CD4-positive, alpha-beta T cell treated with Interleukin-17A for 4 hours (primary cell): ENCODE data around the gene CNPY3.

Experiments
- DNase-seq: peaks from one replicate; pipeline ENCODE4 v3.0.0-alpha.2; 2020; ENCODE audit warnings: mixed read lengths

Gene CNPY3

DNA sequence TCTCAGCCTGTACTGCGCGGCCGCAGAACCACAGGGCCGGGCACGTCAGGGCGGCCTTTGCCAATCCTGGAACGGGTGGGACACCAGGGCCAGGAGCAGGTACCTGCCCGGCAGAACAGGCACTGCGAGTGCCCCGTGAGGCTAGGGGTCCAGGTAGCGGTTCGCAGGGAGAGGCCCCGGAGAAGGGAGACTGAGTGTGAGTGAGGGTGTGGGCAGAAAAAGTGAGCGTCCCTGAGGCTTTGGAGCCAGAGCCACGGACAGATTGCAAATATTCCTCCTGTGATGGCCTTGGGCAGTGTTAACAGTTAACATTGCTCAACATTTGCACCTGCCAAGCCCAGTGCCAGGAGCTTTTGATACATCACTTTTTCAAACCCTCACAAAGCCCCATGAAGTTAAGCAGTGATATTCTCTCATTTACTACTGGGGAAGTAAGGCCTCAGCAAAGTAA is 31.8 kb downstream of the CNPY3 start:
- no peak for DNase-seq

DNA sequence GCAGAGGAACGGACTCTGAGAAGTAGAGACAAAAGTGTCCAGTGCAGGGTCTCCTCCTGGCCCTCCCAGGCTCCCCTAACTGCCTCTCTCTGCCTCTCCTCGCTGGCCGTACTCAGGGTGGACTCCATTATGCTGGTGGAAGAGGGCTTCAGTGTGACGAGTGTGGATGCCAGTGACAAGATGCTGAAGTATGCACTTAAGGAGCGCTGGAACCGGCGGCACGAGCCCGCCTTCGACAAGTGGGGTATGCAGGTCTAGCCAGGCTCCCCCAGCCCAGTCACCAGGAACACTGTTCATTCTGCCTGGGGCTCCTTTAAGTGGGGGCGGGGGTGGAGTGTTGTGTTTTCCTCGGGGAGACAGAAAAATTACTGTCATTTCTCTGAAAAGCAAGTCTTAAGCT is 32.8 kb downstream of the CNPY3 start:
- DNase-seq = no peak

DNA sequence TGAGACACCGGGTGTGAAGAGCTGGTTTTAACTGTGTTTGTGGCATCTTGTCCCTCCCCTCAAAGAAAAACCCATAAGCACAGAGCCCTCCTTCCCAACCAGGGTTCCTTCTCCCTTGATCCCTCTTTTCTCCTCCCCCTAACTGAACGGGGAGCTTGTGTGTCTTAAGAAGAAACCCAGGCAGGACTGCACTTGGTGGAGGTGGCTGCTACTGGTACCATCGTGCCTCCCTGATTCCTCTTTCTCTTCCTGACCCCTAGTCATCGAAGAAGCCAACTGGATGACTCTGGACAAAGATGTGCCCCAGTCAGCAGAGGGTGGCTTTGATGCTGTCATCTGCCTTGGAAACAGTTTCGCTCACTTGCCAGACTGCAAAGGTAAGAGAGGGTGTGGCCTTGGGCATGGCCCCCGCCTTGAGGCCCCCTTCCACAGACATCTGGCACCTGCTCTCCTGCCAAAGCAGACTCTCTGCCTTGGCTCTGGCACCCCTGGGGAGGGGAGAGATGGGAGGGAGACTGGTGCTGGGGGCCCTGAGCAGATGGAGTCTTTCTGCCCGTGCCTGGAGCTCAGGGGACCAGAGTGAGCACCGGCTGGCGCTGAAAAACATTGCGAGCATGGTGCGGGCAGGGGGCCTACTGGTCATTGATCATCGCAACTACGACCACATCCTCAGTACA is 33.4 kb downstream of the CNPY3 start:
- DNase-seq = no peak

DNA sequence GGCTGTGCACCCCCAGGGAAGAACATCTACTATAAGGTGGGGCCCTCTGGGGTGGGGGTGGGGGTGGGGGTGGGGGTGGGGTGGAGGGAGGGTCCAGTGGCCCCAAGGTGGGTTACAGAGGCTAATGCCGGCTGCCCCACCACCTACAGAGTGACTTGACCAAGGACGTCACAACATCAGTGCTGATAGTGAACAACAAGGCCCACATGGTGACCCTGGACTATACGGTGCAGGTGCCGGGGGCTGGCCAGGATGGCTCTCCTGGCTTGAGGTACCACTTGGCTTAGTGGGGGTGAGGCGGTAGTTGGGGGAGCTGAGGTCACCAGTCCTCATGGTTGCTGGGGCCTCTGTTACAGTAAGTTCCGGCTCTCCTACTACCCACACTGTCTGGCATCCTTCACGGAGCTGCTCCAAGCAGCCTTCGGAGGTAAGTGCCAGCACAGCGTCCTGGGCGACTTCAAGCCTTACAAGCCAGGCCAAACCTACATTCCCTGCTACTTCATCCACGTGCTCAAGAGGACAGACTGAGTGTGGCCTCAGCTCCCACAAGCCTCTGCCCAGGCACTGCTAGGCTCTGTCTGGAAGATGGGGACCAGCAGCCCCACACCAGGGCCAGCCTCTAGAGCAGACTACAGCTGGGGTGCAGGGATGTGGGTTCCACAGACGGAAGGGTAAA is 34.0 kb downstream of the CNPY3 start:
- DNase-seq = no peak

DNA sequence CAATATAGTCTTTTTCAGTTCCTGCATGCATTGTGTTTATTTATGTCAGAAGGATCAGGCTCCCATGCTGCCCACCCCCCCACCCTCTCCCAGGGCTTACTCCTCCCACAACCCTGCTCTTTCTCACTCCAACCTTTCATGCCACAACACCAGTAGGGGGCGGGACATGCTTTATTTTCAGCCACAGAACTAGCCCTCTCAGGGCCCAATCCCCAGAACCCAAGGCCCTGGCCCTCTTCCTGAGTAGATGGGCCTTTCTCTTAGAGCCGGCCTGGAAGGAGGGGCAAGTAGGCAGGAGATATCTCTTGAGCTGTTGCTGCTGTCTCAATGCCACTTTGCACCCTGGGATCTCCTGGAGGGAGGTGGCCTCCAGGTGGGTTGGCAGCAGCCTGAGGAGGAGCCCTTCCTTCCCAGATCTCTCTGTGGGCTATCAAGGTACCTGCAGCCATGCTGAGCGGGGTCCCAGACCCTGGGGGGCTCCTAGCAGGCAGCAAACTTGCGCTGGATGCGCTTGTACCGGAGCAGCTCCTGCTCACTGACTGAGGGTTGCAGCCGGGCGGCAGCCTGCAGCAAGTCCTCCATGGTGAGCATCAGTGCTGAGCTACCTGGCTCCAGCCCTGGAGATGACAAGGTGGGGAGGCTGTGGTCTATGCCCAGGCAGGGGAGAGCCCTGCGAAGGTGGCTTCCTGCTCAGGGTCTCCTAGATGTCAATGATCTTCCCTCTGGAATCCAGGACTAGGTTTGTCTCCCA is 34.8 kb downstream of the CNPY3 start:
- peak; percentile 58 for DNase-seq

DNA sequence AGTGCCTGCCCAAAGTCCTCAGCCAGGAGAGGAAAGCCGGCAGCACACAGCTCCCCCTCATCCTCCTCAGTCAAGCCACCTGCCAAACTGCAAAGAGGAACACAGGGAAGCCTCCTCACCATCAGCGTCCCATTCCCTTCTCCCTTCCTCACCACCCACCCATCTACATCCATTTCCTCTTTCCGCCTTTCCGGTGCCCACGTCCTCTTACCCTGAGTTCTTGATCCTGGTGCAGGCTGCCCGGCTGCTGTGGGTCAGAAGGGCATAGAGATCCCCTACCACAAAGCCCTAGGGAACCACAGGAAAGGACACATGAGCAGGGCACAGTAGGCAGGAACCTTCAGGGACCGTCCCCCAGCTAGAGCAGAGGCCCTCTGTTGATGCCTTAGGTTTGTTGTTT is 37.3 kb downstream of the CNPY3 start:
- no peak for DNase-seq

DNA sequence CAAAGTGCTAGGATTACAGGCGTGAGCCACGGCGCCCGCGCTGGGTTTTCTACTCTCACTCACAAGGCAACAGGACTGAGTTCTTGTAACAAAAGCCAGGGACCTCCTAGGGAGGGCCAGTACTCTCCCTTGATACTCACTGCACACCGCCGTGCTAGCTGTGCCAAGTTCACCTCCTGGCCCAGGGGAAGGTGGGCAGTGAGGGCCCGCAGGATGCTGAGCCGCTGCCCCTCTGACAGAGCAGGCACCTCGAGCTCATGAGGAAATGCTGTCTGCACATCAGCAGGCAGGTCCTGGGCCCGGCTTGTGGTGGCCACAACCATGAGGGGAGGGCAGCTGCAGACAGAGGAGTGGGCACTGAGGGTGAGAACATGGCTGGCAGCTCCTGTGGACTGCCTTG is 37.9 kb downstream of the CNPY3 start:
- DNase-seq = no peak

DNA sequence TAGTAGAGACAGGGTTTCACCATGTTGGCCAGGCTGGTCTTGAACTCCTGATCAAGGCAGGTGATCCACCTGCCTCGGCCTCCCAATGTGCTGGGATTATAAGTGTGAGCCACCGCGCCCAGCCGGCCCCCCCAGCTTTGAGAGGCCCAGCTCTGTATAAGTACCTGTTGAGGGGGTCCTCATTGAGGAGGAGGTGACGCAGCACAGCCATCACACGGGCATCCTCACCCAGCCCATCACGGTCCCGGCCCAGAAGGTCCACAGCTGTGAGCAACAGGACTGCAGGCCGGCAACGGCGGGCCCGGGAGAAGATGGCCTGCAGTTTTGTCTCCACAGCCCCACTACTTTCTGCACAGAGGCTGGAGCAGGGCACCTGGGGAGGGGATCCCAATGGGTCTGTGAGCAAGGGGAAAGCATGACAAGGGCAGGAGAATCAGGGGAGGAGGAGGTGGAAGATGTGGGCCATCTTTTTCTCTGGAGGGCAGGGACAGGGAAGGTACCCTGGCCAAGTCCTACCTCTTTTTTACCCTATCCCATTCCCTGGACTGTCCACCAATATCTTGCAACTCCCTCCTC is 38.9 kb downstream of the CNPY3 start:
- no peak for DNase-seq

DNA sequence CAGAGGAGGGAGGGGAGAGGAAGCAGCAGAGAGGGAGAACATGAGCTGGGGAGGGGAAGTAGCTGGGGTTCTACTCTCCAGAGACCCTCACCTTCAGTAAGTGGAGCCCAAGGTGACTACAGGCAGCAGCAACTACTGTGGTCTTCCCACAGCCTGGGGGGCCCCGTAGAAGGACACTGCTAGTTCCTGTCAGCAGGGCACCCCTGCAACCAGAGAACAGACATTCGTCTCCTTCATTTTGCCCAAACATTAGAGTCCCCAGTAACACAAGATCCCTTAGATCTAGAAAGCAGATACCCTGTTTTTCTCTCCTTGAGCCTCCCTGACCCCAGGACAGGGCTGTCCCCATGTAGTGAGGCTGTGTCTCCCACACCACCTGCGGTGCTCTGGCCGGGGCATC is 39.5 kb downstream of the CNPY3 start:
- DNase-seq = no peak

DNA sequence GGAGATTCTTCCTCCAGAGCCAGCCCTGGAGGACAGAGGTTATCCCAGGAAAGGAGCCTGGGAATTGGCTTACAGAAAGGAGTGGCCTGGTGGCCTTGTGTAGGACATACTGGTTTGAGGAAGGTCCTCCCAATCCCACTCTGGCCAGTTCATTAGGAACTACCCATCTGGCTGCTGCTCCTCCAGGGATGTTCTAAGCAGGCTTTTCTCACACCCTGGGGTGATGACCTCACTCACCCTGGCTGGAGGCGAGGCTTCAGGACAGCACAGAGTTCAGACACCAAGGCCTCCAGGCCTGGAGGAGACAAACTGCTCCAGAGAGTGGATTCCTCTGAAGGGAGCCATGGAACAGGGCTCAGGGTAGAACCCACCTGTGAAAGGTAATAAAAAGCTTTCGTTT is 40.2 kb downstream of the CNPY3 start:
- DNase-seq = no peak

DNA sequence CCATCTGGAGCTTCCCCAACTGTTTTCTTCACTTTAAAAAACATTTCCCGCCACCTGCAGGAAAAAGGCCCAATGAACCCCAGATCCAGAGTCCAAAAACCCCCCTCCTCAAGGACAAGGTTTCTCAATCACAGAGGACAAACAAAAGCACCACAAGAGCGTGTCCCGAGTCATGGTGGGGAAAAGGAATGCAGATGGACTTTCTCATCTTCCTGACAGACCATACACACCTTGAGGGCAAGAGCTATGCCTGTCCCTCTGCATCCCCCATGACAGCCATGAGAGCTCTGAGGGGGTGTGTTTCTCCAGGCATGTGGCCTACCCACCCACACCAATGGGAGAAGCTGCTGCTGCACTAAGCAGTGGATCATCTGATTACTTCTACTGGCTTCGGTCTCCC is 40.7 kb downstream of the CNPY3 start:
- DNase-seq = no peak

DNA sequence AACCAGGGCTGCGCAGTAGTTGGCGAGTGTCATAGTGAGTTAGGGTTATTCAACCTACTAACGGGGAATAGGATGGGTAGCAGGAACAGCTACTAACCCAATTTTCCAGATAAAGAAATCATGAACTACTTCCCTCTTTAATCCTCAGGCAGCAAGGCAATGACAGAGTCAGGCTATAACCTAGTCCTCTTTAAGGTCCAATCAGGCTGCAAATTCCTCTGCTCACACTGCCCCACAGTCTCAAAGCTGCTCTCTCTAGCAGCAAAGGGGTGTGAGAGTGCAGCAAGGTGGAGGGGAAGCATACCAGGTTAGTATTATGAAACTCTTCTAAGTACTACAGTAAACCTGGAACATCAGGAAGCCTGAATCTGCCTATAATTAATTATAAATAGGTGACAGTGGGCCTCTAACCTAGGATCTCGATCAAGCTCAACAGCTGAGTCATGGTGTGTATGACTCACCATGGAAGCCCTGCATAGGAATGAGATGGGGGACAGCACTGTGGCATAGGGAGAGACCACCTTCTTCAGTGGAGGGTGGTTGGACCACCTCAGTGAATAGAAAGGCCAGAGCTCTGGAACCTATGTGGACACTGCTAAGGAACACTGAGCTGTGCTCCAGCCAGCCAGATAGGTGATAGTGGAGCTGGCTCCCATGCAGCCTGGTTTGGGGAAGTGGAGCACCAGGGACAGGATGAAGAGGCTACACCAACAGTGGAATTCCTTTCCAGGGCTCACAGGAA is 41.8 kb downstream of the CNPY3 start:
- DNase-seq = no peak

DNA sequence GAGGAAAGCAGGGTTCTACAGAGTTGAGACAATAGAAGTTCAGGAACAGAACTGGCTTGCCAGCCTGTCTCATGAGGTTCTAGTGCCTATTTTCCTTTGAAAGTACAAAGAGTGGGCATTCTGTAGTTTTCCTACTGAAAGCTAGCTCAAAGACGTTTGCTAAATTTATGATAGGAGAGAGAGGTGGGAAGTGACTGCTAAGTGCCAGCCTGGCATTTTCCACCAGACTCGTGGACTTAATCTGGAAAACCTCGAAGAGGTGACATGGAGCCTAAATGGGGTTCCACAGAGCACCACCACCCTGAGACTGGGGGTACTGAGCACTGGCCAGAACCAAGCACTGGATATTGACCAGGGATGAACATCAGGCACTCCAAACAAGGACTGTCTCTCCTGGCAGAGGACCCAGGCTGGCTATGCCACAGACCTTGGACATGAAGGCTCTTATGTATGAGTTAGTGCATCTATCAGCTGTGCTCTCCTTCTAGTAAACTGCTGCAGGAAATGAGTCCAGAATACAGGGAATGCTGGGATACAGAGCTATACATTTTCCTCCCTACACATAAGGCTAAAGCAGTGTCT is 42.6 kb downstream of the CNPY3 start:
- no peak for DNase-seq

DNA sequence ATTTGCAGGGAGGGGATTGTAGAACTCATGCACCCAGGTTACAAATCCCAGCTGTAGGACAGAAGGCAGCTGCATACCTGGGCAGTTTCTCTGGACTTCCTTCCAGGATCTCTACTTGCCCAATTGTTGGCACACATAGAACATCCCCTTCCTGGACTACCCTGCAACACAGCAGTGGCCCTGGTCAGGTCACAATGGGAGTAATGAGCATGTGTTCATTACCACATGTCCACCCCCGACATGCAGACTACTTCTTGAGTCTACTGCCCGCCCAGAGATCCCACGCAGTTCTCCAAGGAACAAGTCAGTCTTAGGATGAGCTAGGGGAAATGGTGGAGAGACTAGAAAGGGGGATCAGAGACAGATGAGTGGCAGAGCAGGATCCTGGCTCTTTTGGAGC is 44.6 kb downstream of the CNPY3 start:
- no peak for DNase-seq

DNA sequence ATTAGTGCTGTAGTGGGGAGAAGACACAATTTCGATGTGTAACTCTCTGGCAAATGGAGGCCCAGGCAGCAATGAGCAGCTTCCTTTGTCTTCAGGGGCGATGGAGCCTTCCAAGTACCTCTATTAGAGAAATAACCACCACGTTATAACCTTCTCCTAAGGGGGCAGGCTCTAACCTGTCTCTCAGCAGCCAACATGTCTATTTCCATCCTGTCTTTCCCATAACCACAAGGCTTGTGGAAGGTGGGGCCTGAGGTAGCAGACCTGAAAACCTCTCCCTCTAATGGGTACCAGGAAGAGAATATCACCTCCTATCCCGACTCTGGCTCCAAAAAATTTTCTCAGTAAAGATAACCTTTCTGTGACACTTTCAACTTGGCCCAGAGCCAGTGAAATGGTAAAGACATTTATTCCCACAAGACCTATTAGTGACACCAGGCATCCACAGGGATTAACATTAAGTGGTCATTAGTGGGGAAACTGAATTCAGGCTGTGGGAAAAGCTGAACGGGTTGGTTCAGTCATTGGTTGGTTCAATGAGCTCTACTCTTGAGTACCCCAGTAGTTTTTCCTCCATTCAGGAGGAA is 45.7 kb downstream of the CNPY3 start:
- no peak for DNase-seq

DNA sequence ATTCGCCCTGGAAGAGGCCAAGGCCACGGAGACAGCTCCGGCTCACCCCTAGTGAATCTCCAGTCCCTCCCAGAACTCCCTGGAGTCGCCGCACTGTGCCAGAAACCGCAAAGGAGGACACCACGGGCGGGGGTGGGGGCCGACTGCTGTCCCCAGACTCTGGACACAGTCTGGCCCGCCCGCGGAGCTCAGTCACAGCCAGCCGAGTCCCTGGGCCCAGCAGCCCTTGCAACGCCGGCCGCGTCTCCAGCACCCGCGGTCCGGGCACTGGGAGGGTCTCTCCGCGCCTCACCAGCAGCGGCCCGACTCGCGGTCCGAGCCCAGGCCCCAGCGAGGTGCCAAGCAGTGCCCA is 49.2 kb downstream of the CNPY3 start:
- DNase-seq = no peak

DNA sequence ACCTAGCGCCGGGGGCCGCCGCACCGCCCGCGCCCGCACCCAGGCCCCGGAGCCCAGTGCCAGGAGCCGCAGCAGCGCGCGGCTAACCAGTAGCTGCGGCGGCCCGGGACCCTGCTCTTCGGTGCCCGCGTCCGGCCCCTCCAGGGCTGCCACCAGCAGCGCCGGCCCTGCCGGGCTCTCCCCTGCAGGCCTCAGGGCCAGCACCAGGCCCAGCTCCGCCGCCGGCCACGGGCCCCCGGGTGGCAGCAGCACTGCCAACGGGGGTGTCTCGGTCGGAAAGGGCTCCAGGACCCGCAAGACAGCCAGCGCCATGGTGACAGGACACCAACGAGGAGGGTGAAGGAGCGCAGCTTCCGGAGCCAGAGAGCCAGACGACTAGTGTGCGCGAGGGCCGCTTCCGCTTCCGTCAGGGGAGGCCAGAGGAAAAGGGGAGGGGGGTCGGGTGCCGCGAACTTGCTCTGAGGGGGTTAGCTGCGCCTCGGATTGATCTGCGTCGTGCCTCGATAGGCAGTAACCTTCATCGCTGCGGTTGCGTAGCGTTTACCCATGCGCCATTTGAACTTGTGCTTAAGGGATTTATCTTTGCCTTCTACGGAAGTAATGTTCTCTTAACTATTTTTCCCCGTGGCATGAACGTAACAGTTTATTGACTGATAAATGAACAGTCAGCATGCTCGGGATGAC is 49.7 kb downstream of the CNPY3 start, which contains the start of gene PEX6:
Gene PEX6 (minus strand): TSS at position 343 of the 684 bp plus-strand sequence. CDS start 31 bp downstream, at position 312.
- DNase-seq = peak; percentile 96

DNA sequence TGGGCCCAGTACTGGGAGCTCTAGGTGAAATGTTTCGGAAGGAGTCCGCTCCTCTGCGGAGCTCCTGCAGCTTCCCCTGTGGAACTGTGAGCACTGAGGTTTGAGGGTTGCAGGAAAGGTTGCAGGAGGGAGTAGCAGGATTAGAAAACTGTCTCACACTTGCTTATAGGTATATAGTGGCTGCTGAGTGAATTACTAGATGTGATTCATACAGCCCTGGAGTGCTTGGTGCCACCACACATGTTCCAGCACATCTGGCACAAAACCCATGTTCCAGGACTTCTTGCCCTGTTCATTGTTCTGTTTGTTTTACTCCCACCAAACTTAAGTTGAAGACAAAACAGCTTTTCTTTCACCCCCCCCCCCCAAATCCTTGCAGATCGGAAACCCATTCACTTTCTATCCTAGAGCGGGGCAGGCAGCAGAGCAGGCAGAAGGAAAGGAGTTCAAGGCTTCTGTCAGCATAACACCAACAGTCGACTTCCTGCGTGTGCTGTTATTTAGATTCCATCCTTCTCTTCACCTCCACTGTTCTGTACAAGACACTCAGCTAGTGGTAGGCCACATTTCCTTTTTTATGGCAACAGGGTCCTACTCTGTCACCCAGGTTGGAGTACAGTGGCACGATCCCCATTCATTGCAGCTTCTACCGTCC is 50.4 kb downstream of the CNPY3 start:
- DNase-seq = no peak

DNA sequence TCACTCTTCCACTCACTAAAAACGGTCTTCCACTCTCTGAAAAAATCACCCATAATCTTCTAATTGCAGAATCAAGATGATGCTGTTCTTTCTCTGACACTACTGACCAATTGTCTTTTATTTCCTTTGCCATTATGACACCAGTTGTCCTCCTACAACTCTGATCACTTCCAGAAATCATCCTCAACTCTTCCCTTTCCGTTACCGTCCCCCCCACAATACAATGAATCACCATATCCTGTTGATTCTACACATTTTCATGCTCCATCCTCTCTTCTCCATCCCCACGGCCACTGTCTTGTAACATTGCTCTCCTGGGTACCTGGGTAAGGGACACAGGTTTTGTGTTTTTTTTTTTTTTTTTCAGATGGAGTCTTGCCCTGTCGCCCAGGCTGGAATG is 52.6 kb downstream of the CNPY3 start:
- DNase-seq = no peak

DNA sequence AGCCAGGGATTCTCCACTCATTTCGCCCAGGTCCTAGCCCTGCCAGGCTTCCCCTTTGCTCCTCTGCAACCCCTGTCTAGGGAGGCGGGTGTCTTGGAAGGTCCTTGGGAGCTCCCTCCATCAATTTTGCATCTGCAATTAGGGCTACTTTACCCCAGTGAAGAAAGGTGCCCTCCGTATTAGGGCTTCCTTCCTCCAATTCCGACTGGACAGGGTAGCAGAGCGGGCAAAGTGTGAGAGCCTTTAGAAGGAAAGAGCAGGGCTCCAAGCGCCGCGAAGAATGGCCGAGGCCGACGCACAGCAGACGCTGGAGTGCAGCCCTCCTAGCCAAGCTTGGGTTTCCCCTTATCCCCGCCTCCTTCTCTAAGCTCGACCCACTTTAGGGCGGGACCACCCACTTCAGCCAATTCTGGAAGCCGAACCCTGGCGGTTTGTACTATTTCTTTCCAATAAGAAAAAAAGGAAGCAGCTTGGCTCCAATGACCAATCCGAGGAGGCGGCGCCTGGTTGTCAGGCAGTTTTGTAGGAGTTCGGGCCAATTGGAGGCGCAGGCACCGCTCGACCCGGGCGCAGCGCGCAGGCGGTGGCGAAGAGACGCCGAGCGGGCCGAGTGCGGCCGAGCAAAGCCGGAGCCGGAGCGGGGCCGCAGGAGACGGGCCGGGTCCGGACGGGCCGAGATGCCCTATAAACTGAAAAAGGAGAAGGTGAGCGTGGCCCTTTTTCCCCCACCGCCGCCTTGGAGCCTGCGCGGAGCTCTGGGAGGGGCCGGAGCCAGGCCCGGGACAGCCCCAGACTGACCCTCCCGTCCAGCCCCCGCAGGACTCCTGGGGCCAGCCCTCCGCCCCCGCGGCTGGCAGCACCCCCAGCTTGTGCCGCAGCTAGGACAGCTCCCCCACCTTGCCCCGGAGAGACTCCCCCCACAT is 55.0 kb downstream of the CNPY3 start, which contains the start of gene PPP2R5D:
Gene PPP2R5D (plus strand): TSS at position 570 of the 923 bp plus-strand sequence. CDS start 108 bp downstream, at position 678.
- peak; percentile 98 for DNase-seq
